Mesenchymal stem cell (in vitro differentiated cells and primary cell): ENCODE results near the gene SRRM5.

Source experiments
- DNase-seq: peaks from one replicate; pipeline ENCODE4 v3.0.0-alpha.2; 2013
- H2AFZ ChIP-seq: one replicate; pipeline ENCODE4 v1.6.1; 2013; ENCODE audit warnings: low read depth, mild to moderate bottlenecking, control low read depth, inconsistent platforms, low read length, moderate library complexity
- H2AK5ac ChIP-seq: 2 replicates; pipeline ENCODE4 v1.6.1; 2013; ENCODE audit warnings: low read length, moderate library complexity, mild to moderate bottlenecking, inconsistent platforms; ENCODE audit not compliant: severe bottlenecking
- H2BK120ac ChIP-seq: one replicate; pipeline ENCODE4 v1.6.1; 2013; ENCODE audit warnings: low read depth, mild to moderate bottlenecking, inconsistent platforms, low read length, moderate library complexity
- H2BK12ac ChIP-seq, 2 experiments: one replicate each; pipeline ENCODE4 v1.6.1; 2013; ENCODE audit warnings: inconsistent platforms in 2 of 2, low read length in 2 of 2, mild to moderate bottlenecking in 2 of 2, moderate library complexity in 2 of 2, control low read depth in 1 of 2
- H2BK15ac ChIP-seq: one replicate; pipeline ENCODE4 v1.6.1; 2013; ENCODE audit warnings: mild to moderate bottlenecking, low read depth, inconsistent platforms; ENCODE audit not compliant: poor library complexity, severe bottlenecking
- H2BK5ac ChIP-seq: 2 replicates; pipeline ENCODE4 v1.6.1; 2013; ENCODE audit warnings: low read depth, mild to moderate bottlenecking, low read length, control low read depth, inconsistent platforms; ENCODE audit not compliant: poor library complexity, severe bottlenecking
- H3K14ac ChIP-seq, 2 experiments: one replicate each; pipeline ENCODE4 v1.6.1; 2013; ENCODE audit warnings: inconsistent platforms in 2 of 2, low read length in 2 of 2, control low read depth in 1 of 2, mild to moderate bottlenecking in 1 of 2, moderate library complexity in 1 of 2
- H3K18ac ChIP-seq, 2 experiments: one replicate each; pipeline ENCODE4 v1.6.1; 2013; ENCODE audit warnings: inconsistent platforms in 2 of 2, low read length in 2 of 2, control low read depth in 1 of 2, low read depth in 1 of 2, mild to moderate bottlenecking in 1 of 2
- H3K23ac ChIP-seq, 2 experiments: one replicate each; pipeline ENCODE4 v1.6.1; 2013; ENCODE audit warnings: inconsistent platforms in 2 of 2, low read length in 2 of 2, mild to moderate bottlenecking in 2 of 2, moderate library complexity in 2 of 2, control low read depth in 1 of 2
- H3K27ac ChIP-seq: 2 replicates; pipeline ENCODE4 v1.5.1; 2013; ENCODE audit warnings: mild to moderate bottlenecking, moderate library complexity, low read length, control low read depth, inconsistent platforms; ENCODE audit not compliant: poor library complexity, severe bottlenecking
- H3K27me3 ChIP-seq, 2 experiments: 2 replicates each; pipeline versions ENCODE4 v1.6.1 to v1.7.0; 2013; ENCODE audit warnings: low read length in 2 of 2, mild to moderate bottlenecking in 2 of 2, moderate library complexity in 2 of 2, control low read depth in 1 of 2, inconsistent platforms in 1 of 2; ENCODE audit not compliant: control insufficient read depth in 1 of 2, insufficient read depth in 1 of 2
- H3K36me3 ChIP-seq, 2 experiments: 2 replicates each; pipeline versions ENCODE4 v1.6.1 to v1.7.0; 2013; ENCODE audit warnings: low read length in 2 of 2, control low read depth in 1 of 2, inconsistent platforms in 1 of 2, low read depth in 1 of 2, mild to moderate bottlenecking in 1 of 2; ENCODE audit not compliant: insufficient read depth in 2 of 2, control insufficient read depth in 1 of 2
- H3K4ac ChIP-seq, 2 experiments: one replicate each; pipeline ENCODE4 v1.6.1; 2013; ENCODE audit warnings: inconsistent platforms in 2 of 2, low read length in 2 of 2, mild to moderate bottlenecking in 2 of 2, moderate library complexity in 2 of 2, control low read depth in 1 of 2, low read depth in 1 of 2
- H3K4me1 ChIP-seq: 2 replicates; pipeline ENCODE4 v1.6.1; 2013; ENCODE audit warnings: low read depth, low read length, control low read depth; ENCODE audit not compliant: control insufficient read depth, insufficient read depth
- H3K4me2 ChIP-seq: 2 replicates; pipeline ENCODE4 v1.6.1; 2013; ENCODE audit warnings: low read length, mild to moderate bottlenecking, inconsistent platforms; ENCODE audit not compliant: poor library complexity, severe bottlenecking
- H3K4me3 ChIP-seq, 2 experiments: 2 replicates each; pipeline versions ENCODE4 v1.5.1 to v1.7.0; 2013; ENCODE audit warnings: low read length in 2 of 2, mild to moderate bottlenecking in 2 of 2, control low read depth in 1 of 2, low read depth in 1 of 2; ENCODE audit not compliant: insufficient read depth in 1 of 2
- H3K79me1 ChIP-seq: replicated peaks from 2 replicates; pipeline ENCODE4 v1.6.1; 2013; ENCODE audit warnings: mild to moderate bottlenecking, control low read depth, low read length, inconsistent platforms; ENCODE audit not compliant: poor library complexity, severe bottlenecking
- H3K9ac ChIP-seq: 2 replicates; pipeline ENCODE4 v1.7.0; 2013; ENCODE audit warnings: mild to moderate bottlenecking, low read length, moderate library complexity
- H3K9me3 ChIP-seq: 2 replicates; pipeline ENCODE4 v1.7.0; 2013; ENCODE audit warnings: mild to moderate bottlenecking, low read length; ENCODE audit not compliant: control insufficient read depth
- H4K8ac ChIP-seq: one replicate; pipeline ENCODE4 v1.6.1; 2013; ENCODE audit warnings: inconsistent platforms, mild to moderate bottlenecking, low read length, moderate library complexity
- H4K91ac ChIP-seq: one replicate; pipeline ENCODE4 v1.6.1; 2013; ENCODE audit warnings: mild to moderate bottlenecking, low read length, inconsistent platforms
- WGBS: methylation state at CpG from one replicate; pipeline ENCODE4 v1.1.7; 2013; ENCODE audit warnings: mixed read lengths; 5-methylcytosine and 5-hydroxymethylcytosine counted together

SRRM5 gene

GRCh38 chr19:43574424-43575155 is 37.3 kb upstream of the SRRM5 start:
- Histone ChIP-seq H4K8ac (peak overlapping the region; percentile 31), H3K79me1 (peaks cover 32% of the 10 kb centered on the region), H4K91ac (no peak overlapping the region), H3K27ac (peak overlapping the region; percentile 66), H3K4me3 (peak overlapping the region; percentile 36 to 100), H3K36me3 (peaks cover 0 to 20% of the 10 kb centered on the region in 2 experiments), H3K14ac (no peak overlapping the region), H2BK12ac (no peak overlapping the region), H3K23ac (no peak overlapping the region), H3K9ac (peak overlapping the region; percentile 100), H2BK120ac (no peak overlapping the region), H3K4me2 (peak overlapping the region; percentile 60), H2BK15ac (no peak overlapping the region), H2BK5ac (no peak overlapping the region), H3K18ac (no peak overlapping the region), H2AFZ (no peak overlapping the region), H3K27me3 (no peaks in the 10 kb centered on the region), H3K9me3 (no peaks in the 10 kb centered on the region), H3K4me1 (peaks cover 12% of the 10 kb centered on the region), H2AK5ac (no peak overlapping the region), H3K4ac (no peak overlapping the region)
- no peak for DNase-seq
- WGBS: 56% methylated on average over 12 of the region's 12 CpGs

GRCh38 chr19:43575156-43575950 is 36.5 kb upstream of the SRRM5 start, which contains the start of the genes PINLYP and XRCC1:
Gene PINLYP (plus strand): TSS chr19:43575801. CDS start chr19:43577192, 1,391 bp downstream.
Gene XRCC1 (minus strand): TSS chr19:43575527. CDS start chr19:43575458, 69 bp downstream.
- peak within 1 kb of the TSS; percentile 64 for H2BK120ac ChIP-seq
- peak within 1 kb of the TSS in 1 of 2 experiments; percentile 91 for H3K14ac ChIP-seq
- no peak within 1 kb of the TSS for H2BK15ac ChIP-seq
- H3K4me3 ChIP-seq: peak within 1 kb of the TSS; percentile 75 to 100
- H3K79me1 ChIP-seq: peaks cover 33% of the 10 kb centered on the region
- H2AK5ac ChIP-seq: peak within 1 kb of the TSS; percentile 69
- peak within 1 kb of the TSS; percentile 100 for H3K9ac ChIP-seq
- WGBS: 2% methylated on average over 42 of the region's 51 CpGs
- H3K27me3 ChIP-seq: no peaks in the 10 kb centered on the region
- peaks cover 12% of the 10 kb centered on the region for H3K4me1 ChIP-seq
- H3K23ac ChIP-seq: no peak within 1 kb of the TSS
- peaks cover 0 to 20% of the 10 kb centered on the region in 2 experiments for H3K36me3 ChIP-seq
- peak within 1 kb of the TSS; percentile 20 to 71 for H2BK12ac ChIP-seq
- H3K9me3 ChIP-seq: no peaks in the 10 kb centered on the region
- H2AFZ ChIP-seq: peak within 1 kb of the TSS; percentile 79
- H3K4me2 ChIP-seq: peak within 1 kb of the TSS; percentile 60
- H4K91ac ChIP-seq: peak within 1 kb of the TSS; percentile 81
- peak within 1 kb of the TSS; percentile 66 for H3K27ac ChIP-seq
- DNase-seq: peak; percentile 99
- peak within 1 kb of the TSS; percentile 46 to 74 for H3K4ac ChIP-seq
- H2BK5ac ChIP-seq: peak within 1 kb of the TSS; percentile 92
- peak within 1 kb of the TSS; percentile 89 to 94 for H3K18ac ChIP-seq
- H4K8ac ChIP-seq: peak within 1 kb of the TSS; percentile 86

- 88% methylated on average over 37 of the region's 37 CpGs for WGBS
- H3K23ac ChIP-seq: no peak overlapping the region
- H2BK12ac ChIP-seq: peak overlapping the region; percentile 20 to 71
- H3K27ac ChIP-seq: peak overlapping the region; percentile 30
- peak overlapping the region; percentile 77 to 89 for H3K18ac ChIP-seq
- peak overlapping the region; percentile 67 for H2AFZ ChIP-seq
- H3K4ac ChIP-seq: peak overlapping the region; percentile 46 to 74
- no peak overlapping the region for H3K14ac ChIP-seq
- no peak overlapping the region for H3K4me2 ChIP-seq
- peak overlapping the region in 1 of 2 experiments; percentile 100 for H3K4me3 ChIP-seq
- H3K79me1 ChIP-seq: peaks cover 25% of the 10 kb centered on the region
- DNase-seq: no peak
- peak overlapping the region; percentile 69 for H2AK5ac ChIP-seq
- peak overlapping the region; percentile 100 for H3K9ac ChIP-seq
- H2BK15ac ChIP-seq: no peak overlapping the region
- H3K36me3 ChIP-seq: peaks cover 0 to 20% of the 10 kb centered on the region in 2 experiments
- H2BK120ac ChIP-seq: peak overlapping the region; percentile 64
- peak overlapping the region; percentile 19 for H2BK5ac ChIP-seq
- peaks cover 12% of the 10 kb centered on the region for H3K4me1 ChIP-seq
- H3K9me3 ChIP-seq: no peaks in the 10 kb centered on the region
- H4K91ac ChIP-seq: peak overlapping the region; percentile 70
- no peaks in the 10 kb centered on the region for H3K27me3 ChIP-seq
- H4K8ac ChIP-seq: peak overlapping the region; percentile 86
Measured at GRCh38 chr19:43575955-43576878, 35.7 kb upstream of the SRRM5 start.
